ENCODE measurements around the gene GLIPR1L2.
A peak's percentile ranks its signal among the peaks of the same experiment; 100 is the strongest.
"Not testable (repeated sequence)": the region's sequence is repeated elsewhere in the genome, so short reads cannot be mapped to it uniquely, and the experiment has no call there.

The GLIPR1L2 gene

GRCh38 chr12:75390899-75391538, at the start of gene GLIPR1L2:
Gene GLIPR1L2 (plus strand): TSS chr12:75391089. CDS start chr12:75391117, 28 bp downstream.
- peak; percentile 98 for DNase-seq

DNA sequence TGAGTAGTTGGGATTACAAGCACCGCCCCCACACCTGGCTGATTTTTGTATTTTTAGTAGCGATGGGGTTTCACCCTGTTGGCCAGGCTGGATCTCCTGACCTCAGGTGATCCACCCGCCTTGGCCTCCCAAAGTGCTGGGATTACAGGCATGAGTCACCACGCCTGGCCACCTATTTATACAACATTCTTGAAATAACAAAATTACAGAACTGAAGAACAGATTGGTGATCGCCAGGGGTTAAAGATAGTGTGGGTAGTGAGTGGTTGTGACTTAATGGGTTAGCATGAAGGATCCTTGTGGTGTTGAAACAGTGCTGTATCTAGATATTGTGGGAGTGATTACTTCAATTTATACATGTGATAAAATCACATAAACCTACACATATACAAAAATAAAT, 49.0 kb upstream of the GLIPR1L2 start:
- no peak for DNase-seq

DNA sequence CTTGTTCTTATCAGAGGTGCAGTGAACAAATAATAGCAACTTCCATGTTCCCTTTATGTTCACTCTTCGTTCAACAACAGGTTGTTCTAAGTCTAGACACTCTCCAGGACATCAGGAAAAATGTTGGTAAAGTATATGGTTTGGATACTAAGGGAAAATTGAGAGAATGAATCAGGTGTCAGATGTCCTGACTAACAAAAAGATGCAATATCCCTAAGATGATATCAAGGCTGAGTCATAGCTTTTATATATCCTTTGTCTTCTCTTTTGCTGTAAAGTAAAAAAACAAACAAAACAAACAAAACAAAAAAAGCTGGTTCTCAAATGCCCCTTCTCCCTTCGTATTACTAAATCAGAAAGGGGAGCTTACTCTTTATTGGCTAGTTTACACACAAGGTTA, 45.4 kb upstream of the GLIPR1L2 start:
- DNase-seq, result no peak

- not testable (repeated sequence) for DNase-seq
These were observed 44.7 kb upstream of the GLIPR1L2 start for GRCh38 chr12:75346215-75346614.

- no peak for DNase-seq
These were observed 40.9 kb upstream of the GLIPR1L2 start for GRCh38 chr12:75349946-75350345.

DNA sequence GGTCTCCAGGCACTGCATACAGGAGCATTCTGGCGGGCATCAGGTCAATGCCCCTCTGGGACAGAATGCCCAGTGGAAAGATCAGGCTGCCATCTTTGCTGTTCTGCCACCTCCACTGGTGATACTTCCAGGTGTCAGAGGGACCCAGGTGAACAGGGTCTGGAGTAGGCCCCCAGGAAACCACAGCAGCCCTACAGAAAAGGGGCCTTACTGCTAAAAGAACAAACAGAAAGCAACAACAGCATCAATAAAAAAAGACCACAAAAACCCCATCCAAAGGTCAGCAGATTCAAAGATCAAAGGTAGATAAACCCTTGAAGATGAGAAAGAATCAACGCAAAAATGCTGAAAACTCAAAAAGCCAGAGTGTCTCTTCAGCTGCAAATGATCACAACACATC, 40.5 kb upstream of the GLIPR1L2 start:
- no peak for DNase-seq

DNA sequence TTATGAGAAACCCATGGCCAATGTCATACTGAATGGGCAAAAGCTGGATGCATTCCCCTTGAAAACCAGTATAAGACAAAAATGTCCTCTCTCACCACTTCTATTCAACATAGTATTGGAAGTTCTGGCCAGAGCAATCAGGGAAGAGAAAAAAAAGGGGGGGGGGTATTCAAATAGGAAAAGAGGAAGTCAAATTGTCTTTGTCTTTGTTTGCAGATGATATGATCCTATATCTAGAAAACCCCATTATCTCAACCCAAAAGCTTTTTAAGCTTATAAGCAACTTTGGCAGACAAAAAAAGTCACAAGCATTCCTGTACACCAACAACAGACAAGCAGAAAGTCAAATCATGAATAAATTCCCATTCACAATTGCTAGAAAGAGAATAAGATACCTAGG, 36.9 kb upstream of the GLIPR1L2 start:
- DNase-seq, result no peak

DNA sequence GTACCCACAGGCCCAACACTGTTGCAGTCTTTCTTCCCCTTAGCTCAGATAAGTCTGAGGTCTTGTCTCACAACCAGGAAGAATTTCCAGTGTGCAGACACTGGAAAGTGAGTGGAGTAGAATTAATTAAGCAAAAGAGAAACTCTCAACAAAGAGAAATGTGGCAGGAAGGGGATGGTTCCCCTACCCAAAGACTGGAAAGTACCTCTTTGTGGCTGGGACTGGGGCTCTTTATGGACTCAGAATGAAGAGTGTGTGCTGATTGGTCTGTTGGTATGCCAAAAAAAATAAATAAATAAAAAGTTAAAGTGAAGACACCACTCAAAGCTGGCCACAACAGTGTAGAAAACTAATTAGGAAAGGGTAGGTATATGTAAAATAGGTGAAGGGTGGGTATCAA, 30.0 kb upstream of the GLIPR1L2 start:
- no peak for DNase-seq

DNA sequence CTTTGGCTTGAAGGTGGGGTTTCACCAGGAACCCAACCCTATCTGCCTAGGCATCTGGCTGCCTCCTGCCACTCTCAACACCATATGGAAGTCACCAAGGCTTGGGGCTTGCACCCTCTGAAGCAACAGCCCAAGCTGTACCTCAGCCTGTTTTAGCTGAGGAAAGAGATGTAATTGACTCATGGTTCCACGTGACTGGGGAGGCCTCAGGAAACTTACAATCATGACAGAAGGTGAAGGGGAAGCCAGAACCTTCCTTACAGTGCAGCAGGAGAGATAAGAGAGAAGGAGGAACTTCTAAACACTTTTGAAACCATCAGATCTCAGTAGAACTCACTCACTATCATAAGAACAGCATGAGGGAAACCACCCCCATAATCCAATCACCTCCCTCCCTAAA, 29.5 kb upstream of the GLIPR1L2 start:
- no peak for DNase-seq

GRCh38 chr12:75364919-75365318, 26.0 kb upstream of the GLIPR1L2 start:
- DNase-seq, result no peak

DNA sequence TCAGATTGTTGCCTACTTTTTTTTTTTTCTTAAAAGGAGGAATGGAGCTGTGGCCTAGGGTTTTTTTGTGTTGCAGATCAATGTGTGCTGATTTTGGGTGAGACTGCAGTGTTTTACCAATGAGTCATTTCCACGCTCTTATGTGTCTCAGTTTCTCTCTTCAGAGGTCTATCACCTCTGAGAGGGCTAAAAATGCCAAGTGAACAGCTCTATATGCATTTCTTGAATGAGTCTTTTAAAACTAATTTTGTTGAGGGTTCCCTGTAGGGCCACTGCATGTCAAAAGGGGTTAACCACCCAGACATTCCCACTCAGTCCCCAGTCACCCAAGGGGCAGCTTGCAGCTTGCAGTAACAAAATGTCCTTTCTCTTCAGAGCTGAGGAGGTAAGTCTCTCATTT, 24.3 kb upstream of the GLIPR1L2 start:
- no peak for DNase-seq

- no peak for DNase-seq
These were observed 15.9 kb upstream of the GLIPR1L2 start for GRCh38 chr12:75374971-75375370.

- DNase-seq, result no peak
These were observed 12.5 kb upstream of the GLIPR1L2 start for GRCh38 chr12:75378354-75378753.

DNA sequence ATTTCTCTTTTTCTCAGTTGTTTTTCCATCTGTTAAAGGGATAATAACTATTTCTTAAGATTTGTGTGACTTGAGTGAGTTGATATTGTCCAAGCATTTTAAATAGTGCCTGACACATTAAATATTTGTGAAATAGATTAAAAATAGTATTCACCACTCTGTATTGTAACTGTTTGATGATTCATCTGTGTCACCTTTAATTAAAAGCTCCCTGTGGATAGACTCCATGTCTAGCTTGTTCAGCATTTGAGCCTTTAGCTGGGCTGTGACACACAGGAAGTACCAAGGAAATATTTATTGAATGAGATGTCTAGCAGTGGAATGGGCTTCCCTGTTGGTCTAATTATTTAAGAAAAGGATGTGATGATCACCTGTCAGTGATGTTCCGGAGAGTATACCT, 1.8 kb upstream of the GLIPR1L2 start:
- DNase-seq, result peak; percentile 62

DNA sequence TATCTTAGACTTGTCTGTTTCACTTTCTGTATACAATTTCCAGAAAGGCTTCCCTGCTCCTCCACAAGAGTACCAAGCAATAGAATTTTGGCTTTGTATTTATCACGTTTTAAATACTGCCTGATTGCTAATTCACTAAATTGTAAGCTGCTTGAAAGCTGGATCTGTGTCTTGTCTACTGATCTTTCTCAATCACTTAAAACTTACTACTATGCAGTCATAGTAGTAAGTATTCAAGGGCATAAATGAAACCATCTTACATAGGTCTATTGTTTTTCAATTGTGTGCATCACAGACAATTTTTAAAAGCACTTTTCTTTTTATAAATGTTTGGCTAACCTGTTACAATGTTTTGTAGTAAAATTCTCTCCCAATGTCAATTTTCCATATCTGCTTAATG, 1.2 kb upstream of the GLIPR1L2 start:
- DNase-seq, result no peak

GRCh38 chr12:75390156-75390898, 562 bp upstream of the GLIPR1L2 start:
- DNase-seq, result no peak

- DNase-seq, result no peak
These were observed 13.3 kb downstream of the GLIPR1L2 start for GRCh38 chr12:75404231-75404630.

GRCh38 chr12:75407683-75408082, 16.8 kb downstream of the GLIPR1L2 start:
- no peak for DNase-seq

DNA sequence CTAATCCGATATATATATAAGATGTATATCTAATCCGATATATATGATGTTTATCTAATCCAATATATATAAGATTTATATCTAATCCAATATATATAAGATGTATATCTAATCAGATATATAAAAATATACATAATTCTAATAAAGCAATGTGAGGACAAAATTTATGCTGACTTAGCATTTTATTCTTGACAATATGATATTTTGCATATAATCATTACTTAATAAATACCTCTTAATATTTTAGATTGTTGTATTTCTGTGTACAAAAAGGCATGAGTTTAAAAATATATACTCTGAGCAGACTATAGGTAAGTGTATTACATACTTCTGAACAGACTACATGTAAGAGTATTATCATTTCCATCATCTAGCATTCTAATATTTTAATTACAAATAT, 18.9 kb downstream of the GLIPR1L2 start:
- no peak for DNase-seq

GRCh38 chr12:75414671-75415070, 23.8 kb downstream of the GLIPR1L2 start:
- DNase-seq, result no peak

GRCh38 chr12:75419841-75420240, 29.0 kb downstream of the GLIPR1L2 start:
- no peak for DNase-seq

DNA sequence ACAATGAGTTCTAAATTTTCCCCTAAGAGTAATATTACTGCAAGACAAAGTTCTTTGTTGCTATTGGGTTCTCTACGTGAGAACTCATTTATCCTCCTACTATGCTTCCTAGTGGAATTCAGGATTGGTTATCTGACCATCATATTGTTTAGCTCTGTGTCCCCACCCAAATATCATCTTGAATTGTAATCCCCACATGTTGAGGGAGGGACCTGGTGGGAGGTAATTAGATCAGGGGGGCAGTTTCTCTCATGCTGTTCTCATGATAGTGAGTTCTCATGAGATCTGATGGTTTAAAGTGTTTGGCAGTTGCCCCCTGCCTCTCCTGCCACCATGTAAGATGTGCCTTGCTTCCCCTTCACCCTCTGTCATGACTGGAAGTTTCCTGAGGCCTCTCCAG, 36.6 kb downstream of the GLIPR1L2 start:
- no peak for DNase-seq

DNA sequence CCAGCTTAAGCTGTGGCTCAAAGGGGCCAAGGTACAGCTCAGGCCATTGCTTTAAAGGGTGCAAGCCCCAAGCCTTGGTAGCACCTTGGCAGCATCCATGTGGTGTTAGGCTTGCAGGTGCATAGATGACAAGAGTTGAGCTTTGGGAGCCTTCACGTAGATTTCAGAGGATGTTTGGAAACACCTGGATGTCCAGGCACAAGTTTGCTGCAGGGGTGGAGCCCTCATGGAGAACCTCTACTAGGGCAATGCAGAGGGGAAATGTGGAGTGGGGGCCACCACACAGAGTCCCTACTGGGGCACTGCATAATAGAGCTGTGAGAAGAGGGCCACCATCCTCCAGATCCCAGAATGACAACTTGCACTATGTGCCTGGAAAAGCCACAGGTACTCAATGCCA, 37.9 kb downstream of the GLIPR1L2 start:
- no peak for DNase-seq

DNA sequence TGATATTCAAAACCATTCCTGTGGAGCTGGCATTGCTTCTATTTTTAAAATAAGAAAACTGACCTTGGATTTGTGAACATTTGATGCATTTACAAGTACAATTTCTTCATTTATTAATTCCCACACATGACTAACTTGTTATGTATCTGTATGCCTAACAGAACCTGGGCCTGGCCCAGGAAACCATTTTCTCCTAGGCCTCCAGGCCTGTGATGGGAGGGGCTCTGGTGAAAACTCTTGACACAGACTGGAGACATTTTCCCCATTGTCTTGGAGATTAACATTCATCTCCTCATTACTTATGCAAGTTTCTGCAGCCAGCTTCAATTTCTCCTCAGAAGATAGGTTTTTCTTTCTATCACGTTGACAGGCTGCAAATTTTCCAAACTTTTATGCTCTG, 42.0 kb downstream of the GLIPR1L2 start:
- DNase-seq, result no peak

DNA sequence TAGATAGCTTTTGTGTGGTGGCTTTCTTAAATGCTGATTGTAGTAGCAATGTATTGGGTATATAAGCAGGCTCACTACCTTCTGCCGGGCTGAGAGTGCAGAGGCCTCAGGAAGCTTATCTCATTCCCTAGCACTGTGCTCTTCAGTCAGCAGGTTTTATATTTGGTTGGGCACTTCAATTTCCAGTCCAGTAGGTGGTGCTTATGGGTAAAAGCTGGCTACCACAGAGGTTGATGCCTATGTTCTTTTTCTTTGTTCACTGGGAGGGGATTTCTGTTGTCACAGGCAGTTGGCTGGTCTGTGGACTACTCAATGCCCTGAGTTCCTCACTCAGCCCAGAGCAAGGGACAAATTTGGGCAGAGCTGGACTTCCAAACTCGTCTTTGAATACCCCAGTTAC, 46.7 kb downstream of the GLIPR1L2 start:
- no peak for DNase-seq
